ENCODE results near the gene DTNB.

DNA sequence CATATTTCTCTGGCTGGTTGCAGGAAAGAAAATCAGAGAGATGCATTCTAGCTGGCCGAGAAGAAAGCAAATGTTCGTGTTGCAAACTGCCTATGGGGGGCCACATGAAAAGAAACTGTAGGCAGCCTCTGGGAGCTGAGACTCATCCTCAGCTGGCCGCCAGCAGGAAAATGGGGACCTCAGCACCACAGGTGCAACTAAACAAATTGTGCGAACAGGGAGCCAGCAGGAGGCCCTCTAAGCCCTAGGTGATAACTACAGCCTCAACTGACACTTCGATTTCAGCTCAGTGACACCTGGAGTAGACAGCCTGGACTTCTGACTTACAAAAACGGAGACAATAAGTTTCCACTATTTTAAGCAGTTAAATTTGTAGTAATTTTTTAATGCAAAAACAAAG, 107.3 kb downstream of the DTNB start:
- TF ChIP-seq, protein P1, sequence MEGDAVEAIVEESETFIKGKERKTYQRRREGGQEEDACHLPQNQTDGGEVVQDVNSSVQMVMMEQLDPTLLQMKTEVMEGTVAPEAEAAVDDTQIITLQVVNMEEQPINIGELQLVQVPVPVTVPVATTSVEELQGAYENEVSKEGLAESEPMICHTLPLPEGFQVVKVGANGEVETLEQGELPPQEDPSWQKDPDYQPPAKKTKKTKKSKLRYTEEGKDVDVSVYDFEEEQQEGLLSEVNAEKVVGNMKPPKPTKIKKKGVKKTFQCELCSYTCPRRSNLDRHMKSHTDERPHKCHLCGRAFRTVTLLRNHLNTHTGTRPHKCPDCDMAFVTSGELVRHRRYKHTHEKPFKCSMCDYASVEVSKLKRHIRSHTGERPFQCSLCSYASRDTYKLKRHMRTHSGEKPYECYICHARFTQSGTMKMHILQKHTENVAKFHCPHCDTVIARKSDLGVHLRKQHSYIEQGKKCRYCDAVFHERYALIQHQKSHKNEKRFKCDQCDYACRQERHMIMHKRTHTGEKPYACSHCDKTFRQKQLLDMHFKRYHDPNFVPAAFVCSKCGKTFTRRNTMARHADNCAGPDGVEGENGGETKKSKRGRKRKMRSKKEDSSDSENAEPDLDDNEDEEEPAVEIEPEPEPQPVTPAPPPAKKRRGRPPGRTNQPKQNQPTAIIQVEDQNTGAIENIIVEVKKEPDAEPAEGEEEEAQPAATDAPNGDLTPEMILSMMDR (IDR thresholded peaks at IDR 0.05) = no peak
- TF ChIP-seq EP300 (IDR thresholded peaks at IDR 0.05) = no peak

All from esophagus muscularis mucosa (tissue), 3 donors.